Mesendoderm (in vitro differentiated cells): ENCODE data around the gene ROBO2. TPM values are rescaled to one million over a fixed set of nuclear protein-coding genes. Genes with fewer than 3 reads are reported as not detected.

Experiments used
- DNase-seq: peaks from one replicate; pipeline ENCODE4 v3.0.0; 2013
- H2AK5ac ChIP-seq: 2 replicates; pipeline ENCODE4 v1.6.1; 2013; ENCODE audit warnings: low read length, inconsistent platforms
- H2BK120ac ChIP-seq: 2 replicates; pipeline ENCODE4 v1.6.1; 2013; ENCODE audit warnings: low read depth, mild to moderate bottlenecking, low read length, moderate library complexity, mixed read lengths
- H2BK15ac ChIP-seq: replicated peaks from 2 replicates; pipeline ENCODE4 v1.6.1; 2013; ENCODE audit warnings: low read depth, mild to moderate bottlenecking, moderate library complexity
- H2BK5ac ChIP-seq: 2 replicates; pipeline ENCODE4 v1.6.1; 2013; ENCODE audit warnings: low read length, inconsistent platforms
- H3K18ac ChIP-seq: 2 replicates; pipeline ENCODE4 v1.6.1; 2013; ENCODE audit warnings: mild to moderate bottlenecking, low read length, mixed read lengths
- H3K23ac ChIP-seq: one replicate; pipeline ENCODE4 v1.6.1; 2013; ENCODE audit warnings: low read length
- H3K27ac ChIP-seq: 2 replicates; pipeline ENCODE4 v1.5.1; 2013; ENCODE audit warnings: low read depth, mild to moderate bottlenecking, inconsistent platforms, low read length, moderate library complexity
- H3K27me3 ChIP-seq: 2 replicates; pipeline ENCODE4 v1.6.1; 2013; ENCODE audit warnings: low read length, control low read depth, mild to moderate bottlenecking, inconsistent platforms; ENCODE audit not compliant: insufficient read depth, poor library complexity
- H3K36me3 ChIP-seq: 2 replicates; pipeline ENCODE4 v1.6.1; 2013; ENCODE audit warnings: low read length, inconsistent platforms; ENCODE audit not compliant: control insufficient read depth, insufficient read depth
- H3K4ac ChIP-seq: one replicate; pipeline ENCODE4 v1.6.1; 2013; ENCODE audit warnings: low read depth, mild to moderate bottlenecking, low read length, moderate library complexity
- H3K4me1 ChIP-seq: 2 replicates; pipeline ENCODE4 v1.6.1; 2013; ENCODE audit warnings: low read depth, low read length, inconsistent platforms; ENCODE audit not compliant: control insufficient read depth
- H3K4me2 ChIP-seq: 2 replicates; pipeline ENCODE4 v1.6.1; 2013; ENCODE audit warnings: low read length
- H3K4me3 ChIP-seq: 2 replicates; pipeline ENCODE4 v1.5.1; 2013; ENCODE audit warnings: mild to moderate bottlenecking, low read length
- H3K56ac ChIP-seq: one replicate; pipeline ENCODE4 v1.6.1; 2013; ENCODE audit warnings: low read length
- H3K79me1 ChIP-seq: 2 replicates; pipeline ENCODE4 v1.6.1; 2013; ENCODE audit warnings: low read length, inconsistent platforms
- H3K79me2 ChIP-seq: 2 replicates; pipeline ENCODE4 v1.6.1; 2013; ENCODE audit warnings: mild to moderate bottlenecking, low read length; ENCODE audit not compliant: control insufficient read depth, insufficient read depth
- H3K9ac ChIP-seq: 2 replicates; pipeline ENCODE4 v1.6.1; 2013; ENCODE audit warnings: low read length, inconsistent platforms
- H4K5ac ChIP-seq: one replicate; pipeline ENCODE4 v1.6.1; 2013; ENCODE audit warnings: low read length
- H4K8ac ChIP-seq: one replicate; pipeline ENCODE4 v1.6.1; 2013; ENCODE audit warnings: low read depth, mild to moderate bottlenecking, control low read depth, low read length, moderate library complexity
- WGBS: extraction: QIAGEN DNeasy Blood & Tissue Kit; methylation state at CpG from one replicate; pipeline ENCODE4 v1.1.7; 2013; ENCODE audit warnings: low lambda C conversion rate, missing lambda C conversion rate; ENCODE audit not compliant: insufficient coverage; ENCODE audit errors: extremely low coverage; 5-methylcytosine and 5-hydroxymethylcytosine counted together
- polyA plus RNA-seq, 2 experiments: library from polyadenylated mRNA; stranded (reverse); fragments of 200-250 nt; gene quantifications; one replicate each; pipeline ENCODE4 v1.2.3, GENCODE V29; 2013

ROBO2 gene
- polyA plus RNA-seq (2013, experiment 1 of 2) = 0.81 TPM
- 0.74 TPM for polyA plus RNA-seq (2013, experiment 2 of 2)

- peak within 1 kb of the TSS; percentile 67 for H3K9ac ChIP-seq
- peak within 1 kb of the TSS; percentile 75 for H3K56ac ChIP-seq
- H3K36me3 ChIP-seq = no peaks in the 10 kb centered on the region
- peak within 1 kb of the TSS; percentile 81 for H3K18ac ChIP-seq
- no peaks in the 10 kb centered on the region for H3K4me1 ChIP-seq
- peak within 1 kb of the TSS; percentile 48 for H3K4ac ChIP-seq
- H3K4me3 ChIP-seq = peak within 1 kb of the TSS; percentile 39
- no peak within 1 kb of the TSS for H3K23ac ChIP-seq
- peak within 1 kb of the TSS; percentile 65 for H2BK120ac ChIP-seq
- no peaks in the 10 kb centered on the region for H3K79me2 ChIP-seq
- H2BK15ac ChIP-seq = no peak within 1 kb of the TSS
- no peak within 1 kb of the TSS for H3K27ac ChIP-seq
- H2AK5ac ChIP-seq = no peak within 1 kb of the TSS
- WGBS = no CpG with 5 or more reads among the region's 54 CpGs
- peak within 1 kb of the TSS; percentile 60 for H3K4me2 ChIP-seq
- no peaks in the 10 kb centered on the region for H3K79me1 ChIP-seq
- H2BK5ac ChIP-seq = no peak within 1 kb of the TSS
- DNase-seq = peak; percentile 84
- no peak within 1 kb of the TSS for H4K5ac ChIP-seq
- H4K8ac ChIP-seq = no peak within 1 kb of the TSS
- H3K27me3 ChIP-seq = no peaks in the 10 kb centered on the region
Measured at GRCh38 chr3:77039606-77040171, at the start of gene ROBO2. TSS of gene ROBO2 (plus strand) at chr3:77040099. CDS start at chr3:77040786, 687 bp downstream.

- H3K27ac ChIP-seq = no peak overlapping the region
- H3K4me3 ChIP-seq = no peak overlapping the region
- H2BK120ac ChIP-seq = no peak overlapping the region
- no peaks in the 10 kb centered on the region for H3K27me3 ChIP-seq
- no peak overlapping the region for H3K23ac ChIP-seq
- no peak overlapping the region for H3K18ac ChIP-seq
- H3K4me1 ChIP-seq = no peaks in the 10 kb centered on the region
- H3K4ac ChIP-seq = no peak overlapping the region
- no peak overlapping the region for H3K56ac ChIP-seq
- no peak overlapping the region for H2BK15ac ChIP-seq
- no peaks in the 10 kb centered on the region for H3K36me3 ChIP-seq
- peak; percentile 8 for DNase-seq
- no peak overlapping the region for H2AK5ac ChIP-seq
- H2BK5ac ChIP-seq = no peak overlapping the region
- no peak overlapping the region for H3K9ac ChIP-seq
- no CpG with 5 or more reads among the region's 5 CpGs for WGBS
- H3K79me2 ChIP-seq = no peaks in the 10 kb centered on the region
- H4K8ac ChIP-seq = no peak overlapping the region
- H4K5ac ChIP-seq = no peak overlapping the region
- no peak overlapping the region for H3K4me2 ChIP-seq
- H3K79me1 ChIP-seq = no peaks in the 10 kb centered on the region
Measured at GRCh38 chr3:76990606-76991005, 49.3 kb upstream of the ROBO2 start.

GRCh38 chr3:76991165-76991564 is 48.7 kb upstream of the ROBO2 start:
- H3K27me3 ChIP-seq = no peaks in the 10 kb centered on the region

GRCh38 chr3:76997733-76998132 is 42.2 kb upstream of the ROBO2 start:
- Histone ChIP-seq H3K4me3 (no peak overlapping the region), H3K79me2 (no peaks in the 10 kb centered on the region)
- DNase-seq = no peak

More at GRCh38 chr3:76991165-76991564, 48.7 kb upstream of the ROBO2 start:
- no peak overlapping the region for H2AK5ac ChIP-seq
- no peak overlapping the region for H2BK5ac ChIP-seq
- H3K79me1 ChIP-seq = no peaks in the 10 kb centered on the region
- no peak overlapping the region for H3K23ac ChIP-seq
- no peak overlapping the region for H2BK15ac ChIP-seq
- no peak overlapping the region for H3K4me3 ChIP-seq
- H2BK120ac ChIP-seq = no peak overlapping the region
- no peak for DNase-seq
- H3K9ac ChIP-seq = no peak overlapping the region
- H3K4me1 ChIP-seq = no peaks in the 10 kb centered on the region
- H4K5ac ChIP-seq = no peak overlapping the region
- H4K8ac ChIP-seq = no peak overlapping the region
- no peak overlapping the region for H3K27ac ChIP-seq
- no peak overlapping the region for H3K18ac ChIP-seq
- H3K4me2 ChIP-seq = no peak overlapping the region
- H3K56ac ChIP-seq = no peak overlapping the region
- no peaks in the 10 kb centered on the region for H3K36me3 ChIP-seq
- no peak overlapping the region for H3K4ac ChIP-seq
- no peaks in the 10 kb centered on the region for H3K79me2 ChIP-seq
- no CpG with 5 or more reads among the region's 3 CpGs for WGBS

GRCh38 chr3:76998555-76998954 is 41.3 kb upstream of the ROBO2 start:
- no peak overlapping the region for H2BK5ac ChIP-seq
- no CpG with 5 or more reads among the region's 3 CpGs for WGBS
- DNase-seq = no peak
- H3K23ac ChIP-seq = no peak overlapping the region
- no peak overlapping the region for H3K4ac ChIP-seq
- no peak overlapping the region for H3K9ac ChIP-seq
- H4K8ac ChIP-seq = no peak overlapping the region
- no peak overlapping the region for H3K18ac ChIP-seq
- H3K4me1 ChIP-seq = no peaks in the 10 kb centered on the region
- H3K4me3 ChIP-seq = no peak overlapping the region
- no peaks in the 10 kb centered on the region for H3K36me3 ChIP-seq
- H3K79me1 ChIP-seq = no peaks in the 10 kb centered on the region
- no peaks in the 10 kb centered on the region for H3K79me2 ChIP-seq
- H2BK120ac ChIP-seq = no peak overlapping the region
- H3K56ac ChIP-seq = no peak overlapping the region
- H3K4me2 ChIP-seq = no peak overlapping the region
- H3K27ac ChIP-seq = no peak overlapping the region
- no peak overlapping the region for H2BK15ac ChIP-seq
- H2AK5ac ChIP-seq = no peak overlapping the region
- no peaks in the 10 kb centered on the region for H3K27me3 ChIP-seq
- H4K5ac ChIP-seq = no peak overlapping the region

More at GRCh38 chr3:76997733-76998132, 42.2 kb upstream of the ROBO2 start:
- no peak overlapping the region for H3K9ac ChIP-seq
- WGBS = no CpG with 5 or more reads among the region's 2 CpGs
- H3K18ac ChIP-seq = no peak overlapping the region
- H2BK5ac ChIP-seq = no peak overlapping the region
- no peak overlapping the region for H2BK15ac ChIP-seq
- H3K36me3 ChIP-seq = no peaks in the 10 kb centered on the region
- no peak overlapping the region for H4K5ac ChIP-seq
- no peaks in the 10 kb centered on the region for H3K27me3 ChIP-seq
- no peak overlapping the region for H3K23ac ChIP-seq
- H3K56ac ChIP-seq = no peak overlapping the region
- H3K4me2 ChIP-seq = no peak overlapping the region
- no peak overlapping the region for H2AK5ac ChIP-seq
- no peaks in the 10 kb centered on the region for H3K4me1 ChIP-seq
- H3K79me1 ChIP-seq = no peaks in the 10 kb centered on the region
- no peak overlapping the region for H4K8ac ChIP-seq
- H3K4ac ChIP-seq = no peak overlapping the region
- H2BK120ac ChIP-seq = no peak overlapping the region
- no peak overlapping the region for H3K27ac ChIP-seq
